GM10266 (cell line): ENCODE results near the gene SPRYD3.

Experiments used
- DNase-seq: peaks from one replicate; pipeline ENCODE4 v3.0.0; 2012; ENCODE audit errors: extremely low spot score
- TF ChIP-seq, protein P1 (sequence below): IDR thresholded peaks from 2 replicates; pipeline ENCODE4 v1.5.1; 2012; ENCODE audit warnings: mild to moderate bottlenecking, low read depth; ENCODE audit not compliant: control insufficient read depth, insufficient read depth; ENCODE audit errors: missing control alignments

SPRYD3 gene

DNA sequence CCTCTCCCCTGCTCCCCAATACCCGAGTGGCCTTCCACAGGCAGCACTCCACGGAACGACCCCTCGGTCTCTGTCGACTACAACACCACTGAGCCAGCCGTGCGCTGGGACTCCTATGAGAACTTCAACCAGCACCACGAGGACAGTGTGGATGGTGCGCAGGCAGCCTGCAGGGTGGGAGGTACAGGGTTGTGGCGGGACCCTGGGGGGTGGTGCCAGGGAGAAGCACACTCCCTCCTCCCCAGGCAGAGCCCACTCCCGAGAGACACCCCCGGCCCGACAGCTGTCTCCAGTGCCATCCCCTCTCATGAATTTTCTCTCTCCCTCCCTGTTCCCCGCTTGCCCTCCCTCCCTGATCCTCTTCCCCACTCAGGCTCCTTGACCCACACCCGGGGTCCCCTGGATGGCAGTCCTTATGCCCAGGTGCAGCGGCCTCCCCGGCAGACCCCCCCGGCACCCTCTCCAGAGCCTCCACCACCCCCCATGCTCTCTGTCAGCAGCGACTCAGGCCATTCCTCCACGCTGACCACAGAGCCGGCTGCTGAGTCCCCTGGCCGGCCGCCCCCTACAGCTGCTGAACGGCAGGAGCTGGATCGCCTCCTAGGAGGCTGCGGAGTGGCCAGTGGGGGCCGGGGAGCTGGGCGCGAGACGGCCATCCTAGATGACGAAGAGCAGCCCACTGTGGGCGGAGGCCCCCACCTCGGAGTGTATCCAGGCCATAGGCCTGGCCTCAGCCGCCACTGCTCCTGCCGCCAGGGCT lies 20.3 kb downstream of the SPRYD3 start:
- TF ChIP-seq, protein P1, sequence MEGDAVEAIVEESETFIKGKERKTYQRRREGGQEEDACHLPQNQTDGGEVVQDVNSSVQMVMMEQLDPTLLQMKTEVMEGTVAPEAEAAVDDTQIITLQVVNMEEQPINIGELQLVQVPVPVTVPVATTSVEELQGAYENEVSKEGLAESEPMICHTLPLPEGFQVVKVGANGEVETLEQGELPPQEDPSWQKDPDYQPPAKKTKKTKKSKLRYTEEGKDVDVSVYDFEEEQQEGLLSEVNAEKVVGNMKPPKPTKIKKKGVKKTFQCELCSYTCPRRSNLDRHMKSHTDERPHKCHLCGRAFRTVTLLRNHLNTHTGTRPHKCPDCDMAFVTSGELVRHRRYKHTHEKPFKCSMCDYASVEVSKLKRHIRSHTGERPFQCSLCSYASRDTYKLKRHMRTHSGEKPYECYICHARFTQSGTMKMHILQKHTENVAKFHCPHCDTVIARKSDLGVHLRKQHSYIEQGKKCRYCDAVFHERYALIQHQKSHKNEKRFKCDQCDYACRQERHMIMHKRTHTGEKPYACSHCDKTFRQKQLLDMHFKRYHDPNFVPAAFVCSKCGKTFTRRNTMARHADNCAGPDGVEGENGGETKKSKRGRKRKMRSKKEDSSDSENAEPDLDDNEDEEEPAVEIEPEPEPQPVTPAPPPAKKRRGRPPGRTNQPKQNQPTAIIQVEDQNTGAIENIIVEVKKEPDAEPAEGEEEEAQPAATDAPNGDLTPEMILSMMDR = no peak
- DNase-seq = no peak

DNA sequence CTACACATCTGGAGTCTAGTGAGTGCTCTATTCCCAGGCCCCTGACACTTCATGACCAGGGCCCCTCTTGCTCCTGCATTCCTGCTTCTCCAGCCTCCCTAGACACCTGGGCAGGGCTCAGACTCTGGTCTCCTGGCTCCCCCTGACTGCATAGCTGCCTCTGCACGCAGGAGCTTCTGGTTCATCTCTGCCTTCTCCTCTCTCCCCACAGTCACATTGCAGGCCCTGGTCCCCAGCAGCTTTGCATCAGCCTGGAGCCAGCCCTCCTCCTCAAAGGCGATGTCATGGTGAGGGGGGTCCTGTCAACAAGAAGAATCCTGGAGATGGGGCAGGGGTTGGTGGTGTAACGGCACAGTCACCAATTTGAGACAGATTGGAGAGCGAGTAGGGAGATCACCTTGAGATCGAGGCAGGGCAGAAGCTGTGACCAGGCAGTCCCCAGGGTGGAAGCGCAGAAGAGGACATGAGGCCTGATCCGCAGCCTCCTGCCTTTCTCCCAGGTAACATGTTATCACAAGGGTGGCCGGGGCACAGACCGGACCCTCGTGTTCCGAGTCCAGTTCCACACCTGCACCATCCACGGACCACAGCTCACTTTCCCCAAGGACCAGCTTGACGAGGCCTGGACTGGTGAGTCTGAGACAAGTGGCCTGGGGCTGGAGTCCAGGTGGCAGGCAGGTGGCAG lies 21.2 kb downstream of the SPRYD3 start:
- TF ChIP-seq, protein P1 = no peak
- DNase-seq = no peak

DNA sequence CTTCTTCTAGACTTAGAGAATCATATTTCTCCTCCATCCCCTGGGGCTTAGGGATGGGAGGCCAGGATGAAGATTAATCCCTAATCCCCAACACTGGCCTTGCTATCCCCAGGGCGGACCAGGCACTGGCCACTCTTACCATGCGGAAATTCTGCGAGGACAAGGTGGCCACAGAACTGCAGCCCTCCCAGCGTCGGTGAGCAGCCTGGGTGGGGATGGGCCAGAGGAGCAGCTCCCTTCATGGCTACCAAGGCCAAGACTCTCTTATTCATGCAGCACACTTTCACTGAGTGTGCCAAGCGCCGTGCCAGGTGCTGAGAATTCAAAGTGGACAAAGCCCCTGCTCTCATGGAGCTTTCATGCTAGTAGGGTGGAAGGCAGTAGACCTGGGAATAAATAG lies 22.3 kb downstream of the SPRYD3 start:
- no peak for DNase-seq
- TF ChIP-seq, protein P1 = no peak

DNA sequence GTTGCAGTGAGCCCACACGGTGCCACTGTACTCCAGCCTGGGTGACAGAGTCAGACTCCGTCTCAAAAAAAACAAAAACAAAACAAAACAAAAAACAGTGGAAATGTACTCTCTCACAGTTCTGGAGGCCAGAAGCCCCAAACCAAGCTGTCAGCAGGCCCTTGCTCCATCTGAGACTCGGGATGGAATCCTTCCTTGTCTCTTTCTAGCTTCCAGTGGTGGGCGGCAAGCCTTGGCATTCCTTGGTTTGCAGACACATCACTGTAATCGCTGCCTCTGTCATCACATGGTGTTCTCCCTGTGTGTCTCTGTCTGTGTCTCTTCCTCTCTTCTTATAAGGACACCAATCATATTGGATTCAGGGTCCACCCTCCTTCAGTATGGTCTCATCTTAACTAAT lies 22.9 kb downstream of the SPRYD3 start:
- no peak for DNase-seq
- TF ChIP-seq, protein P1 = no peak

DNA sequence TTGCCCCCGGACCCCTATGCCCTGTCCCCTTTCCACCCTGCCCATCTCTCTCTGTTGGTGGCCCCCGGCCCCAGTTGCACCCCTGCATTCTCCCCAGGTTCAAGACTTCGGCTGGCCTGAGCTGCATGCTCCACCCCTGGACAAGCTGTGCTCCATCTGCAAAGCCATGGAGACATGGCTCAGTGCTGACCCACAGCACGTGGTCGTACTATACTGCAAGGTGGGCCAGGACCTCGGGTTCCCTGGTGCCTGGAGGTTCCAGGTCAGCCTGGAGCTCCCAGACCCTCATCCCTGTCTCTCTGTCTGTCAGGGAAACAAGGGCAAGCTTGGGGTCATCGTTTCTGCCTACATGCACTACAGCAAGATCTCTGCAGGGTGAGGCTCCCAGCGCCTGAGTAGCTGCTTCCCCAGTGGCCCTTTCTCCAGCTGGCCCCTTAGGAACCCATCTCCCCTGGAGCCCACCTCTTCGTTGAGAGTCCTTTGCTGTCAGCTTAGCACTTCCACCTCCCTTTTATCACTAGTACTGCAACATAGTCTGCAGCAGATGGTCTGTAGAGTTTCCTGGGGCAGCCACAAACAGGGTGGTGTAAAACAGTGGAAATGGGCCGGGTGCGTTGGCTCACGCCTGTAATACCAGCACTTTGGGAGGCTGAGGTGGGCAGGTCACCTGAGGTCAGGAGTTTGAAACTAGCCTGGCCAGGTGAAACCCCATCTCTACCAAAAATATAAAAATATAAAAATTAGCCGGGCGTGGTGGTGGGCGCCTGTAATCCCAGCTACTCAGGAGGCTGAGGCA lies 23.5 kb downstream of the SPRYD3 start:
- TF ChIP-seq, protein P1 = no peak
- no peak for DNase-seq

DNA sequence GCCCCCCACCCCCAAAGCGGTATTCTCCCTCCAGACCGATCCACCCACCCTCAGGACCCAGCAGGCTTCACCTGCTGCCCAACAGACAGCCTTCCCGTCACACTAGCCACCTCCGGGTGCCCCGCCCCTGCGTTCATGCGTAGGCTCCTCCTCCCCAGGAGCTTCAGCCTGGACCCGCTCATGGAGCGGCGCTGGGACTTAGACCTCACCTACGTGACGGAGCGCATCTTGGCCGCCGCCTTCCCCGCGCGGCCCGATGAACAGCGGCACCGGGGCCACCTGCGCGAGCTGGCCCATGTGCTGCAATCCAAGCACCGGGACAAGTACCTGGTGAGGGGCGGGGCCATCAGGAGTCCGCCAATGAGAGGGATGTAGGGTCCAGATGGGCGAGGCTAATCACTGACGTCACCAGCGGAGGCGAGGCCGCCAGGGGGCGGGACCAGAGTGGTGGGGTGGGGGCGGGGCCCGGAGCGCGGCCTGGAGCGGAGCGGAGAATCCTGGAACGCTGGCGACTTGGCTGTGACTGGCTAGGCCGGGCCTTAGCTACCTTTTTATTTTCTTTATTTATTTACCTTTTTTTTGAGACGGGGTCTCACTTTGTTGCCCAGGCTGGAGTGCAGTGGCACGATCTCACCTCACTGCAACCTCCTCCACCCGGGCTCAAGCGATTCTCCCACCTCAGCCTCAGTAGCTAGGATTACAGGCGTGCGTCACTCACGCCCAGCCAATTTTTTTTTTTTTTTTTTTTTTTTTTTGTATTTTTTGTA lies 24.9 kb downstream of the SPRYD3 start:
- peak; percentile 94 for DNase-seq
- TF ChIP-seq, protein P1 = no peak
